ENCODE results near the gene STX1B.

DNA sequence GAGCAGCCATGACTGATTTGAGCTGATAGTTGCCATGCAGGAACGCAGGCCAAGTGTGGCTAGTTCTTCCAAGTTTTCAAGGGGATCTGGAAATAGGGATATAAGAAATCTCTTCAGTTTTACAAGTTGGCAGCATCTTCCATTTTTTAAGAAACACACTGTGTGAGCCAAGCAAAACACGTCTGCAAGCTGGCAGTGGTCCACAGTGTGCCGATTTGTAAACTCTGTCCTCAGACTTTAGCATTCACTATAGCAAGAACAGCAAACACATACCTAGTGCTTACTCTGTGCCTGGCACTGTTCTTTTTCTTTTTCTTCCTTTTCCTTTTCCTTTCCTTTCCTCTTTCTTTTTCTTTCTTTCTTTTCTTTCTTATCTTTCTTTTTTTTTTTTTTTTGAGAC is 58.7 kb downstream of the STX1B start:
- no peak for TF ChIP-seq POLR2A (IDR thresholded peaks at IDR 0.05; ENCODE audit: low read length)
- TF ChIP-seq GATA1 (IDR thresholded peaks at IDR 0.05; ENCODE audit: low read depth, low read length) = no peak
